GM12872 (cell line): ENCODE results near the gene CD84.
A peak's percentile ranks its signal among the peaks of the same experiment; 100 is the strongest.

Source experiments
- TF ChIP-seq, protein P1 (sequence below): IDR thresholded peaks from 3 replicates; pipeline ENCODE4 v1.5.1; 2011; ENCODE audit warnings: low read depth, mild to moderate bottlenecking, low read length, moderate library complexity; ENCODE audit not compliant: insufficient read depth

The CD84 gene

DNA sequence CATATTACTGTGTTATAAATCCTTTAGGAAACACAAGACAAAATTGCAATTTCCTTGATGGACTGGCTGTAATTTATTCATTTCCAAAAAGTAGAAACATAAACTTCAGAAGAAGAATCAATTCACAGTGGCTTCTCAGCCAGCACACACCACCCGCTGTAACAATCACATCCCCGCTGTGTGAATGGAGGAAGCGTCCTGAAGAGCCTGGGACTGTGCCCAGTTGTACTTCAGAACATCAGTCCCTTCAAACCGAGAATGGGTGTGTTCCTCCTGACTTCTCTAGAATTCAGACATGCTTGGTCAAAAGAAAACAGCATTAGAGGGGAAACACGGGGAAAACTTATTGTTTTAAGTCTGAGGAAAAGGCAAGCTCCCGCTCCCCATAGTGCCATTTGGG, 28.8 kb upstream of the CD84 start:
- TF ChIP-seq, protein P1, sequence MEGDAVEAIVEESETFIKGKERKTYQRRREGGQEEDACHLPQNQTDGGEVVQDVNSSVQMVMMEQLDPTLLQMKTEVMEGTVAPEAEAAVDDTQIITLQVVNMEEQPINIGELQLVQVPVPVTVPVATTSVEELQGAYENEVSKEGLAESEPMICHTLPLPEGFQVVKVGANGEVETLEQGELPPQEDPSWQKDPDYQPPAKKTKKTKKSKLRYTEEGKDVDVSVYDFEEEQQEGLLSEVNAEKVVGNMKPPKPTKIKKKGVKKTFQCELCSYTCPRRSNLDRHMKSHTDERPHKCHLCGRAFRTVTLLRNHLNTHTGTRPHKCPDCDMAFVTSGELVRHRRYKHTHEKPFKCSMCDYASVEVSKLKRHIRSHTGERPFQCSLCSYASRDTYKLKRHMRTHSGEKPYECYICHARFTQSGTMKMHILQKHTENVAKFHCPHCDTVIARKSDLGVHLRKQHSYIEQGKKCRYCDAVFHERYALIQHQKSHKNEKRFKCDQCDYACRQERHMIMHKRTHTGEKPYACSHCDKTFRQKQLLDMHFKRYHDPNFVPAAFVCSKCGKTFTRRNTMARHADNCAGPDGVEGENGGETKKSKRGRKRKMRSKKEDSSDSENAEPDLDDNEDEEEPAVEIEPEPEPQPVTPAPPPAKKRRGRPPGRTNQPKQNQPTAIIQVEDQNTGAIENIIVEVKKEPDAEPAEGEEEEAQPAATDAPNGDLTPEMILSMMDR = no peak

DNA sequence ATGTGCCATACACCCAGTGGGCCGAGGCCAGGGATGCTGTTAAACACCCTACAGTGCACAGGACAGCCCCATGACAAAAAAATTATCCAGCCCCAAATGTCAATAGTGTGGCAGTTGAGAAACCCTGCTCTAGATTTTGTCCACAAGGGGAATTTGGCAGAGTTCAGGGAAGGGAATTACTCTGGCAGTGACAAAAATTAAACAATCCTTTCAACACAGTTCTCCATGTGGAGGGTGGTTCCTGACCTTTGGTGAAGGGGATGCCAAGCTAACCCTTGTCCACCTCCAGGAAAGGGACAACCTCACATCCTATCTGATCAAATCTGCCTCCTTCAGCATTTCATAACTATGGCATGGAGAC, 28.4 kb upstream of the CD84 start:
- TF ChIP-seq, protein P1 = no peak

DNA sequence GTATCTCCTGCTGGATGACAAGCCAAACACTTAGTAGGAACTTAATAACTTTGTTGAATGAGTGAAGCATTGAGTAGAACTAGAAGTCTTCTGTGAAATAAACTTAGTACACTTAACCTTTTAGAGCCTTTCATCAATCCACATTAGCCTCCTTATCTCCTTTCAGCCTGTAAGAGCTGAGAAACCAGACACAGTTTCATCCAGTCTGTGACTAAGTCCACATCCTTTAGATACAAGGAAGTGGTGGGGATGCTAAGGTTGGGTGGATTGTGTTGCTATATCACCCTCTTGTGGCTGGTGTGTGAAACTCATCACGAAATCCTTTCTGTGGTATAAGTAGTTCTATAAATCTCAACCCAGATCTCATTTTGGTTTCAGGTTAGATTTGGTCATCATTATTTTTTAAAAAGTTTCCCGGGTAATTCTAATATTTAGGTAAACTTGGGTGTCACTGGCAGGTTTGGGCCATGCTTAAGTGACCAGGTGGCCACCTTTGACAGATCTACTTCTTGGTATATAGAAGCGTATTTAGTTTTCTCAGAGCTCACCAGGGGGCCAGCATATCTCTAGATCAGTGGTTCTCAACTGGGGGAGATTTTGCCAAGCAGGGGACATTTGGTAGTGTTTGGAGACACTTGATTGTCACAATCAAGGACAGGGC, 27.8 kb upstream of the CD84 start:
- TF ChIP-seq, protein P1 = peak; percentile 74

DNA sequence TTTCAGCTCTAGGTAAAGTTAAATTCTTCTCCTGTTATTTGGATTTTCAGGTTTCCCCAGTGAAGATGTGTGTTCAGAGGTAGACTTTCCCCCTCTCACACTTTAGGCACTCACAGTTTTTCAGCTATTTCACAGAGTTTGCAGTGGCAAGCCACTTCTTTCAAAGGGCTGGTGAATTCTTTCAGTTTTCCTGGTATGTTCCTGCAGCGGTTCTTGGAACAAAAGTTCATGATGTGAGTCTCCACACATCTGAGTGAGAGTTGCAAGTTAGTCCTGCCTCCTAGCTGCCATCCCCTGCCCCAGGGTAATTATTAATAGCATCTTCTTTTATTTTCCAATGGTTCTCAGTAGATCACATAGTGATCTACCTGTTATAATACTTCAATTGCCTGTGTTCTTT, 27.3 kb upstream of the CD84 start:
- TF ChIP-seq, protein P1 = no peak

DNA sequence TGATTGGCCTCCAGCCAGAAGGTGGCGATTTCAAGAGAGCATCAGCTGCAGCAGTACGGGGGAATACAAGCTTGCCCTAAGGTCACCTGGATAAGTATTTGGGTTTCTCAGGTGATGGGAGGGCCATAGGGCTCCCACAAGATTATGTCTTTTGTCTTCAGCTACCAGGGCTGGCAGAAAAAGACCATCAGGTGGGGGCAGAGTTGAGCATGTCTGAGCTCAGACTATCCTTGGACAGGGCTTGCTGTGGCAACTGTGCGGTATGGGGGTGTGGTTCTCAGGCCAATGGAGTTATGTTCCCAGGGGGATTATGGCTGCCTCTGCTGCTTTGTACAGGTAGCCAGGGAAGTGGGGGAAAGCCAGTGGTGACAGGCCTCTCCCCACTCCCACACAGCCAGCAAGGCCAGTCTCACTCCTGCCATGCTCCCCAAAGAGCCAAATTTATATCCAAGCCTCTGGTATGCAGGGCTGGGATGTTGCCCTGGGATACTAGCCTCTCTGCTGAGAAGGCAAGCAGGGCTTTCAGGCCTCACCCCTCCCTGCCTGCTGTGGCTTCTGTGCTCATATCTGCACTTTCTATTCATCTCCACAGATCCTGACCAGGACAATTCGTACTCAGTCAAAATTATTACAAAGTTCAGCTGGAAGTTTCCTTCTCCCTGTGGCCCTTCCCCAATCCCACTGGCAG, 26.6 kb upstream of the CD84 start:
- TF ChIP-seq, protein P1 = peak; percentile 23; the same call in 1 of the 3 replicates

DNA sequence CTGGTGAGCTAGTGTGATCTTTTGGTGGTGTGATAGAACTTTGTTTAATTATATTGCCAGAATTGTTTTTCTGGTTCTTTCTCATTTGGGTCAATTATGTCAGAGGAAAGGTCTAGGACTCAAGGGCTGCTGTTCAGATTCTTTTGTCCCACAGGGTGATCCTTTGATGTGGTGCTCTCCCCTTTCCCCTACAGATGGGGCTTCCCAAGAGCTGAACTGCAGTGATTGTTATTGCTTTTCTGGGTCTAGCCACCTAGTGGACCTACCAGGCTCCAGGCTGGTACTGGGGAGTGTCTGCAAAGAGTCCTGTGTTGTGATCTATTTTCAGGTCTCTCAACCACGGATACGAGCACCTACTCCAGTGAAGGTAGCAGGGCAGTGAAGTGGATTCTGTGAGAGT, 25.9 kb upstream of the CD84 start:
- TF ChIP-seq, protein P1 = no peak; the same call in 2 of the 3 replicates

DNA sequence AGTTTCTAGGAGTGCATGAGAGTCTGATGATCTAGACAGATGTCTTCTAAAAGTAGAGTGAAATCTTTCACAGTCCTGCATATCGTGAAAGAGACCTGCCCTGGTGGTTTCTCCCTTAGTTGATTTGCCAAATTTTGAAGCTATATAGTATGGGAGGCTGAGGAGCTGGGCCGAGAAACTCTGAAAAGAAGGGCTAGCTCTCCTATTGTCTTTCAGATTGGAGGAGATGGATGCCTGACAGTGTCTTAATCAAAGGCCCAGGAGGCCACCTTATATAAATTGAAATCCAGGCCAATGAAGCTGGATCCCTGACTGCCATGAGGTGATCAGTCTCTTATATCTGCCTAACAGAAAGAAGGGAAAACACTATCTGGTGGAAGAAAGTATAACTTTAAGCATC, 18.4 kb upstream of the CD84 start:
- TF ChIP-seq, protein P1 = no peak
